Measurements from ENCODE around the gene UBE2O. TPM values are rescaled to one million over a fixed set of nuclear protein-coding genes. Genes with fewer than 3 reads are reported as not detected.

Gene UBE2O
- total RNA-seq, 1 experiment from 2014 or later, result 68.9 TPM

- ATAC-seq (no peak), DNase-seq (ENCODE audit: low spot score) (no peak)
- CTCF ChIA-PET, result no interaction called here
- no peaks in the 10 kb centered on the region for H3K27me3 Mint-ChIP-seq (ENCODE audit: low read depth)
- H3K4me3 Mint-ChIP-seq, result no peak overlapping the region
- peaks cover 39% of the 10 kb centered on the region for H3K36me3 Mint-ChIP-seq
- H3K9me3 Mint-ChIP-seq, result no peaks in the 10 kb centered on the region
- TF ChIP-seq MXD4 (CRISPR knock-in tag; IDR thresholded peaks at IDR 0.05; ENCODE audit: borderline replicate concordance), result no peak
- H3K27ac Mint-ChIP-seq, result peak overlapping the region; percentile 95
- peaks cover 16% of the 10 kb centered on the region for H3K4me1 Mint-ChIP-seq
- POLR2A ChIA-PET, result no interaction called here
Measured at GRCh38 chr17:76394166-76394565, 58.8 kb downstream of the UBE2O start.

- CTCF ChIA-PET, result interaction anchor here (0.8 to 3.0 kb wide), 6 partner anchors 9 to 166 kb away, joined by 3 to 19 read pairs (median 5); partner anchors contain the start of gene QRICH2
- POLR2A ChIA-PET, result no interaction called here
- DNase-seq (ENCODE audit: low spot score) (no peak), ATAC-seq (no peak)
- H3K36me3 Mint-ChIP-seq, result peaks cover 25% of the 10 kb centered on the region
- H3K4me3 Mint-ChIP-seq, result no peak overlapping the region
- no peak overlapping the region for H3K27ac Mint-ChIP-seq
- peaks cover 24% of the 10 kb centered on the region for H3K4me1 Mint-ChIP-seq
- no peak for TF ChIP-seq FOXK1 (CRISPR knock-in tag; IDR thresholded peaks at IDR 0.05)
- no peak for TF ChIP-seq PRRX2 (CRISPR knock-in tag; IDR thresholded peaks at IDR 0.05)
- no peak for TF ChIP-seq NR3C1 (CRISPR knock-in tag; conservative IDR thresholded peaks at IDR 0.05; ENCODE audit: low read depth)
- no peak for TF ChIP-seq E2F5 (CRISPR knock-in tag; IDR thresholded peaks at IDR 0.05)
- H3K27me3 Mint-ChIP-seq (ENCODE audit: low read depth), result peaks cover 8% of the 10 kb centered on the region
- no peaks in the 10 kb centered on the region for H3K9me3 Mint-ChIP-seq
Measured at GRCh38 chr17:76391200-76391715, 61.7 kb downstream of the UBE2O start.

- ChIA-PET POLR2A (interaction anchor here (1.1 kb wide), 1 partner anchor 35 kb away, joined by 5 read pairs; no protein-coding TSS in a partner anchor), CTCF (interaction anchor here (0.5 to 10.6 kb wide), 23 partner anchors 7 to 1964 kb away, joined by 3 to 135 read pairs (median 4); partner anchors contain the start of gene PRPSAP1)
- Mint-ChIP-seq H3K27ac (peak overlapping the region; percentile 89), H3K4me1 (peaks cover 26% of the 10 kb centered on the region), H3K9me3 (no peaks in the 10 kb centered on the region), H3K27me3 (ENCODE audit: low read depth) (peaks cover 21% of the 10 kb centered on the region), H3K4me3 (no peak overlapping the region), H3K36me3 (peaks cover 23% of the 10 kb centered on the region)
- DNase-seq (ENCODE audit: low spot score) (peak; percentile 41), ATAC-seq (peak; percentile 20)
- no peak for TF ChIP-seq ZNF138 (CRISPR knock-in tag; conservative IDR thresholded peaks at IDR 0.05)
- no peak for TF ChIP-seq TP53 (CRISPR knock-in tag; IDR thresholded peaks at IDR 0.05)
- TF ChIP-seq SOX15 (CRISPR knock-in tag; IDR thresholded peaks at IDR 0.05), result no peak
- no peak for TF ChIP-seq ZNF423 (CRISPR knock-in tag; IDR thresholded peaks at IDR 0.05)
- no peak for TF ChIP-seq ATF3 (CRISPR knock-in tag; conservative IDR thresholded peaks at IDR 0.05)
- TF ChIP-seq AR (CRISPR knock-in tag; IDR thresholded peaks at IDR 0.05), result no peak
- TF ChIP-seq USF2 (CRISPR knock-in tag; IDR thresholded peaks at IDR 0.05), result peak; percentile 44
- no peak for TF ChIP-seq FOXJ3 (CRISPR knock-in tag; IDR thresholded peaks at IDR 0.05; ENCODE audit: borderline replicate concordance)
- no peak for TF ChIP-seq ZNF532 (CRISPR knock-in tag; IDR thresholded peaks at IDR 0.05; ENCODE audit: borderline replicate concordance)
Measured at GRCh38 chr17:76390003-76390421, 62.9 kb downstream of the UBE2O start.
